OCI-LY7 (cell line): Measurements from ENCODE around the gene CST6.

ENCODE experiments used
- CTCF ChIP-seq: fragments of 200-600 bp; sonication (generic); conservative IDR thresholded peaks from 2 replicates; pipeline ENCODE4 v1.5.1; 2014; ENCODE audit warnings: mild to moderate bottlenecking, antibody characterized with exemption, low read length, moderate library complexity, mixed read lengths
- EZH2phosphoT487 ChIP-seq: fragments of 200-600 bp; sonication (generic); IDR thresholded peaks from 2 replicates; pipeline ENCODE4 v1.6.1; 2018; ENCODE audit warnings: low read depth, borderline replicate concordance, mild to moderate bottlenecking, mixed run types, antibody characterized with exemption, low read length, moderate library complexity, mixed read lengths

GRCh38 chr11:66051766-66052663, 40.2 kb downstream of the CST6 start, which contains the start of gene SF3B2:
- TF ChIP-seq CTCF (no peak), EZH2phosphoT487 (no peak)
